Measurements from ENCODE around the gene CHRM5.
"Not testable (repeated sequence)": the region's sequence is repeated elsewhere in the genome, so short reads cannot be mapped to it uniquely, and the experiment has no call there.

The CHRM5 gene

GRCh38 chr15:33988384-33988783 is 20.1 kb downstream of the CHRM5 start:
- DNase-seq, result no peak

DNA sequence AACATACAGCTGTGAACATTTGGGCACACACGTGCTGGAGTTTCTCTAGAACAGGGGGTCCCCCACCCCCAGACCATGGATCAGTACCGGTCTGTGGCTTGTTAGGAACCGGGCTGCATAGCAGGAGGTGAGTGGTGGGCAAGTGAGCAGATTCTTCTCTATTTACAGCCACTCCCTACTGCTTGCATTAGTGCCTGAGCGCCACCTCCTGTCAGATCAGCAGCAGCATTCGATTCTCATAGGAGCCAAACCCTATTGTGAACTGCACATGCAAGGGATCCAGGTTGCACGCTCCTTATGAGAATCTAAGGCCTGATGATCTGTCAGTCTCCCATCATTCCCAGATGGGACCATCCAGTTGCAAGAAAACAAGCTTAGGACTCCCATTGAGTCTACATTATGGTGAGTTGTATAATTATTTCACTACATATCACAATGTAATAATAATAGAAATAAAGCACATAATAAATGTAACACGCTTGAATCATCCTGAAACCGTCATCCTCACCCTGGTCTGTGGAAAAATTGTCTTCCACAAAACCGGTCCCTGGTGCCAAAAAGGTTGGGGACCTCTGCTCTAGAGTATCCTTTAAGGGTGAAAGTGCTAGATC is 25.8 kb downstream of the CHRM5 start:
- peak; percentile 13 for DNase-seq

GRCh38 chr15:33995666-33996065 is 27.4 kb downstream of the CHRM5 start:
- not testable (repeated sequence) for DNase-seq

- no peak for DNase-seq
Measured at GRCh38 chr15:34001536-34001935, 33.2 kb downstream of the CHRM5 start.

DNA sequence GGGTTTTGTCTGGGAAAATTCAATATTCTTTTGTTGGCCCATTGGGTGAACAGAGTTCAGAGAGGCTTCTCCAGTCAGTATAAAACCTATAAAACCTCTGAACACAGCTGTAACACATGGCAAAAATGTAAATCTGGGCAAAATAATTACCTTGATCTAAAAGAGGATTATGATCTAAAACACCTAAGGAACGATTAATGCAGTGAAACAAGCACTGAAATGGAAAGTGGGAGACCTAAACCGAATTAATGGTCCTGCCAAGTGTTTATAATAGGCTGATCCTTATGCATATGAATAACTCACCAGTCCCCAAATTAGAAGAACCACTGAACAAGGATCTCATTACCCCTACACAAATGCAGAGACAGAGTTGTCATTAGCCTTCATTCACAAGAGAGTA is 38.1 kb downstream of the CHRM5 start:
- no peak for DNase-seq

GRCh38 chr15:34009656-34010055 is 41.4 kb downstream of the CHRM5 start:
- DNase-seq, result no peak

- DNase-seq, result no peak
Measured at GRCh38 chr15:34010921-34011320, 42.6 kb downstream of the CHRM5 start.

- DNase-seq, result no peak
Measured at GRCh38 chr15:34011481-34011880, 43.2 kb downstream of the CHRM5 start.

GRCh38 chr15:34012461-34013028 is 44.2 kb downstream of the CHRM5 start:
- no peak for DNase-seq

GRCh38 chr15:34013746-34014145 is 45.4 kb downstream of the CHRM5 start:
- no peak for DNase-seq

GRCh38 chr15:34014556-34014955 is 46.3 kb downstream of the CHRM5 start:
- no peak for DNase-seq

DNA sequence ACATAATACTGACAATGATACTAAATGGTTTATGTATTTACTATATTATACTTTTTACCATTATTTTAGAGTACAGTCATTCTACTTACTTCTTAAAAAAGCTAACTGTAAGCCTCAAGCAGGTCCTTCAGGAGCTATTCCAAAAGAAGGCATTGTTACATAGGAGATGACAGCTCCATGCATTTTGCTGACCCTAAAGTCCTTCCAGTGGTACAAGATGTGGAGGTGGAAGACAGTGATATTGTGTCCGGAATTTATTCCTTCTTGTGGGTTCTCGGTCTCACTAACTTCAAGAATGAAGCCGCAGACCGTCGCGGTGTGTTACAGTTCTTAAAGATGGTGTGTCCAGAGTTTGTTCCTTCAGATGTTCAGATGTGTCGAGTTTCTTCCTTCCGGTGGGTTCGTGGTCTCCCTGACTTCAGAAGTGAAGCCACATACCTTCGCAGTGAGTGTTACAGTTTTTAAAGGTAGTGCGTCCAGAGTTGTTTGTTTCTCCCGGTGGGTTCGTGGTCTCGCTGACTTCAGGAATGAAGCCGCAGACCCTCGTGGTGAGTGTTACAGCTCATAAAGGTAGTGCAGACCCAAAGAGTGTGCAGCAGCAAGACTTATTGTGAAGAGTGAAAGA is 49.8 kb downstream of the CHRM5 start:
- no peak for DNase-seq

- DNase-seq, result not testable (repeated sequence)
Measured at GRCh38 chr15:34018738-34019137, 50.4 kb downstream of the CHRM5 start.

GRCh38 chr15:34019369-34019990 is 51.2 kb downstream of the CHRM5 start:
- no peak for DNase-seq

GRCh38 chr15:34023907-34024306 is 55.6 kb downstream of the CHRM5 start:
- DNase-seq, result no peak

- no peak for DNase-seq
Measured at GRCh38 chr15:34025252-34025651, 57.0 kb downstream of the CHRM5 start.

- no peak for DNase-seq
Measured at GRCh38 chr15:34027606-34028005, 59.3 kb downstream of the CHRM5 start.

GRCh38 chr15:34031987-34032760 is 63.9 kb downstream of the CHRM5 start:
- no peak for DNase-seq

GRCh38 chr15:34038023-34038870 is 70.0 kb downstream of the CHRM5 start:
- DNase-seq, result peak; percentile 50

- DNase-seq, result peak; percentile 9
Measured at GRCh38 chr15:34038871-34039789, 70.8 kb downstream of the CHRM5 start, which contains the start of gene AVEN. AVEN (minus strand) TSS chr15:34039204; CDS start chr15:34039046, 158 bp downstream.

GRCh38 chr15:34039790-34040113 is 71.5 kb downstream of the CHRM5 start:
- DNase-seq, result no peak
